Caco-2 (cell line): Measurements from ENCODE around the gene SKAP2. TPM values are rescaled to one million over a fixed set of nuclear protein-coding genes. Genes with fewer than 3 reads are reported as not detected.

Source experiments
- BruUV-seq: library from RNA; stranded (reverse); fragments of 400-500 nt; replicated peaks from 2 replicates; lab custom pipeline; 2021; lab: Mats Ljungman, UMichigan
- CTCF ChIA-PET: fragments of 300-600 bp; sonication (Branson Sonifier 250); formaldehyde crosslinking; loops from one replicate; lab custom pipeline; 2022; ENCODE audit warnings: antibody characterized with exemption; lab: Charles Lee
- POLR2A ChIA-PET: fragments of 300-600 bp; sonication (Branson Sonifier 250); formaldehyde crosslinking; loops from one replicate; lab custom pipeline; 2022; ENCODE audit warnings: antibody characterized with exemption; lab: Charles Lee
- DNase-seq, 2 experiments: peaks; one replicate each; pipeline versions ENCODE4 v3.0.0 to v3.0.0-alpha.2; 2020 to 2022
- H3K27me3 ChIP-seq: replicated peaks from 2 replicates; pipeline ENCODE4 v1.6.0; 2011; ENCODE audit warnings: low read length; ENCODE audit not compliant: control insufficient read depth, insufficient read depth
- H3K36me3 ChIP-seq: 2 replicates; pipeline ENCODE4 v1.5.1; 2011; ENCODE audit warnings: low read length; ENCODE audit not compliant: control insufficient read depth, insufficient read depth
- H3K4me1 ChIP-seq: fragments of 250-450 bp; sonication (Bioruptor Pico); 2 replicates; pipeline ENCODE4 v1.5.1; 2020; ENCODE audit warnings: mild to moderate bottlenecking
- H3K4me3 ChIP-seq: 2 replicates; pipeline ENCODE4 v1.5.1; 2011; ENCODE audit warnings: low read depth, mild to moderate bottlenecking, control low read depth, low read length
- H3K9me3 ChIP-seq: fragments of 250-450 bp; sonication (Bioruptor Pico); 2 replicates; pipeline ENCODE4 v1.5.1; 2020; ENCODE audit warnings: mild to moderate bottlenecking, moderate library complexity
- H3K27ac Mint-ChIP-seq: one replicate; pipeline ENCODE4 v1.8.0; 2022; ENCODE audit warnings: mixed read lengths; ENCODE audit not compliant: unreplicated experiment
- H3K27me3 Mint-ChIP-seq: one replicate; pipeline ENCODE4 v1.8.0; 2022; ENCODE audit warnings: mixed read lengths; ENCODE audit not compliant: insufficient read depth, unreplicated experiment
- H3K36me3 Mint-ChIP-seq: one replicate; pipeline ENCODE4 v1.8.0; 2022; ENCODE audit warnings: mild to moderate bottlenecking, mixed read lengths; ENCODE audit not compliant: insufficient read depth, unreplicated experiment
- H3K4me1 Mint-ChIP-seq: one replicate; pipeline ENCODE4 v1.8.0; 2022; ENCODE audit warnings: low read depth, mixed read lengths; ENCODE audit not compliant: unreplicated experiment
- H3K4me3 Mint-ChIP-seq: one replicate; pipeline ENCODE4 v1.8.0; 2022; ENCODE audit warnings: mild to moderate bottlenecking, moderate library complexity, mixed read lengths; ENCODE audit not compliant: unreplicated experiment
- H3K9me3 Mint-ChIP-seq: one replicate; pipeline ENCODE4 v1.8.0; 2022; ENCODE audit warnings: mixed read lengths; ENCODE audit not compliant: unreplicated experiment
- CTCF ChIP-seq, 2 experiments: fragments of 200-600 bp in 1 of 2; IDR thresholded peaks; 1 replicate in 1 of 2; 2 replicates in 1 of 2; pipeline versions ENCODE4 v1.5.1 to v1.8.0; 2011 to 2022; ENCODE audit warnings: antibody characterized with exemption in 1 of 2, control low read depth in 1 of 2, inconsistent platforms in 1 of 2, low read depth in 1 of 2, low read length in 1 of 2, mild to moderate bottlenecking in 1 of 2, moderate library complexity in 1 of 2; ENCODE audit not compliant: insufficient read depth in 1 of 2, severe bottlenecking in 1 of 2, unreplicated experiment in 1 of 2
- intact Hi-C: fragments of 100-400 bp; cut with micrococcal nuclease; formaldehyde crosslinking; loops from one replicate; pipeline ENCODE4 v1.10.0; 2022; ENCODE audit not compliant: unreplicated experiment
- total RNA-seq: library from RNA; stranded (reverse); gene quantifications from 2 replicates; pipeline ENCODE4 v1.2.3, GENCODE V29; 2022

SKAP2 gene
- total RNA-seq, 1 experiment from 2014 or later, result 36.2 TPM

DNA sequence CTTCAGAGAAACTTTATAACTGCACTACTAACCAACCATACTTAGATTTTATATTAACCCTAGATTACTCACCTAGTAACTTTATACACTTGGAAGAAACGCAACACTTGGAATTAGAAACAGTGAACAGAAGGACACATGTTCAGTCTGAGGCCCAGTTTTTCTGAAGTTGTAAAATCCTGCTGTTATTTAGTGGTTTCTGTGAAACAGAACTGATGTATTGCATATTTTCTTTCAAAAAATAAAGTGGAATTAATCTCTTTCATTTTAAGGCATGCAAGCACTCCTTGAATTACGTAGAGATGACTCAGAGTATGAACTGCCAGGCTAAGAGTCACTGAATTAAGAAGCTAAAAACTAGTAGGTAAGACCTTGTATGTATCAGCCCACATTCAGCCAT, 215.8 kb downstream of the SKAP2 start:
- TF ChIP-seq CTCF (IDR thresholded peaks at IDR 0.05; ENCODE audit: insufficient read depth in 1 of 2, low read depth in 1 of 2, low read length in 1 of 2, severe bottlenecking in 1 of 2, unreplicated experiment in 1 of 2), result no peak
- Histone ChIP-seq H3K4me3 (no peak overlapping the region), H3K9me3 (no peaks in the 10 kb centered on the region), H3K36me3 (no peaks in the 10 kb centered on the region), H3K27me3 (no peaks in the 10 kb centered on the region), H3K4me1 (no peaks in the 10 kb centered on the region)
- DNase-seq, result no peak
- CTCF ChIA-PET, result no interaction called here
- Mint-ChIP-seq H3K4me3 (no peak overlapping the region), H3K36me3 (no peaks in the 10 kb centered on the region), H3K27me3 (peaks cover 6% of the 10 kb centered on the region), H3K27ac (no peak overlapping the region), H3K4me1 (no peaks in the 10 kb centered on the region), H3K9me3 (no peaks in the 10 kb centered on the region)
- BruUV-seq, result no TSS peak
- intact Hi-C loops, result no loop called here
- POLR2A ChIA-PET, result no interaction called here

- H3K27me3 ChIP-seq, result no peaks in the 10 kb centered on the region
- no TSS peak for BruUV-seq
- H3K27ac Mint-ChIP-seq, result no peak overlapping the region
- ChIA-PET POLR2A (no interaction called here), CTCF (no interaction called here)
- intact Hi-C loops, result no loop called here
- TF ChIP-seq CTCF (IDR thresholded peaks at IDR 0.05; ENCODE audit: insufficient read depth in 1 of 2, low read depth in 1 of 2, low read length in 1 of 2, severe bottlenecking in 1 of 2, unreplicated experiment in 1 of 2), result no peak
- H3K9me3 Mint-ChIP-seq, result no peaks in the 10 kb centered on the region
- no peak overlapping the region for H3K4me3 ChIP-seq
- no peaks in the 10 kb centered on the region for H3K4me1 ChIP-seq
- H3K27me3 Mint-ChIP-seq, result peaks cover 6% of the 10 kb centered on the region
- no peaks in the 10 kb centered on the region for H3K36me3 Mint-ChIP-seq
- H3K36me3 ChIP-seq, result no peaks in the 10 kb centered on the region
- no peak overlapping the region for H3K4me3 Mint-ChIP-seq
- DNase-seq, result no peak
- H3K4me1 Mint-ChIP-seq, result no peaks in the 10 kb centered on the region
- H3K9me3 ChIP-seq, result no peaks in the 10 kb centered on the region
These were observed 217.9 kb downstream of the SKAP2 start for GRCh38 chr7:26646336-26647048.

DNA sequence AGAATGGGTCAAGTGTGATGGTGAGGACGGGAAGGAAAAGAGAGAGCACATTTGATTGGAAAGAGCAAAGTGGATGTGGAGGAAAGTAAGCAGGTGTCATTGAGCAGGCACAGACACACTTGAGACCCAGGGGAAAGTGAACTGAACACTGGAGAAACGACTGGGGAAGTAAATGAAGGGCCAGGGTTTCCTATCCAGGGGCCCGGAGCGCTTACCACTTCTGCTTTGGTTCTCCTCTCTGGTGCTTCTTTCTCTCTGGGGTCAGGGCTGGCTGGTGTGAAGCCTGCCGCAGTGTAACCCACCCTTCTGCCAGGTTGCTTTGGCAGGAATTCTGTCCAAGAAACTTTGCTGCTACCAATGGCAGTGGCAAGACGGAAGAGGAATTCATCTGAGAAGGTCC, 219.3 kb downstream of the SKAP2 start:
- POLR2A ChIA-PET, result no interaction called here
- no peaks in the 10 kb centered on the region for H3K9me3 Mint-ChIP-seq
- peaks cover 6% of the 10 kb centered on the region for H3K27me3 Mint-ChIP-seq
- BruUV-seq, result no TSS peak
- H3K4me1 ChIP-seq, result no peaks in the 10 kb centered on the region
- no peaks in the 10 kb centered on the region for H3K27me3 ChIP-seq
- intact Hi-C loops, result no loop called here
- H3K36me3 ChIP-seq, result no peaks in the 10 kb centered on the region
- no peak overlapping the region for H3K4me3 ChIP-seq
- H3K36me3 Mint-ChIP-seq, result no peaks in the 10 kb centered on the region
- no peak overlapping the region for H3K27ac Mint-ChIP-seq
- DNase-seq, result no peak
- H3K4me1 Mint-ChIP-seq, result no peaks in the 10 kb centered on the region
- TF ChIP-seq CTCF (IDR thresholded peaks at IDR 0.05; ENCODE audit: insufficient read depth in 1 of 2, low read depth in 1 of 2, low read length in 1 of 2, severe bottlenecking in 1 of 2, unreplicated experiment in 1 of 2), result no peak
- CTCF ChIA-PET, result no interaction called here
- H3K4me3 Mint-ChIP-seq, result no peak overlapping the region
- no peaks in the 10 kb centered on the region for H3K9me3 ChIP-seq
